ENCODE measurements around the gene CBARP. TPM values are rescaled to one million over a fixed set of nuclear protein-coding genes. Genes with fewer than 3 reads are reported as not detected.

CBARP gene
- total and polyA plus RNA-seq, 2 donors (not counting 1 experiment from before 2014, with no cell fraction given), result 0.31 to 1.5 TPM

DNA sequence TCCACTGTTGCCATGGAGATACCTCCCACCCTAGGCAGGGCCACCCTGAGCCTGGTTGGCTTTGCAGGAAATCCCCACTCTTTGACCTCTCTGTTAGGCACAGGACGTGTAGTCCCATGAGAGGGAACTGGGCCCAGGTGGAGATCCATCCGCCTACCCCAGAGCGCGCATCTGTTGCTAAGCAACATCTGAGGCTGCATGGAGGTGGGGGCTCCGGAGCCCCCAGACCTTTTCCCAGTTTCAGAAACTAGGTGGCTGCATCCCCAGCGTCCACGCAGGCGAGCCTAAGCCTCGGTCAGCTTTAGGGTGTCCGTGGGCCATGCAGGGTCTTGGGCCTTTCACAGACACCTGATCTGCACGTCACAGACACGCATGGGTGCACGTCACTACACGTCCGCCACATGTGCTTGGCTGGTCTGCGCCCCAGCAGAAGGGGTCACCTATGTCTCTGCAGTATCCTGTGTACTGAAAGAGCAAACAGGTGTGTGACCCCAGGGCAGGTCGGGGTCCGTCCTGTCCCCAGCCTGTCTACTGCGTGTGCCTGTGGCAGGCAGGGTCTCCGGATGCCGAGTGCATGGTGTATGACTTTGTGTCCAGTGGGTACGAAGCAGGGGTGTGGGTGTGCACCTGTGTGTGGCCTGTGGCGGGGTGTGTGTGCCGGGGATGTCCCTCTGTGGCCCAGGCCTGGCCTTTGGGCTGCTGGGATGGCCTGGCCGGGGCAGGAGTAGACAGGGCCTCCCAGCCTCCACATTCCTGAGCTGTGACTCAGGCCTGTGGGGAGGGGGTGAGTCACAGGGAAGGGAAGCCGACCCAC lies 27.2 kb upstream of the CBARP start:
- no peak overlapping the region for H3K4me3 ChIP-seq (replicated peaks in 1 of 4; ENCODE audit: control extremely low read depth in 1 of 4, insufficient read depth in 1 of 4, low read depth in 3 of 4, low read length in 4 of 4)
- H2AFZ ChIP-seq (ENCODE audit: low read length), result no peak overlapping the region
- H3K4me2 ChIP-seq (ENCODE audit: extremely low read depth, insufficient read depth, low read length), result peak overlapping the region; percentile 66
- DNase-seq (ENCODE audit: low read depth in 2 of 2), result peak; percentile 87 to 89
- H4K20me1 ChIP-seq (ENCODE audit: control insufficient read depth, extremely low read depth, insufficient read depth, low read length), result no peaks in the 10 kb centered on the region
- peaks cover 8% of the 10 kb centered on the region for H3K79me2 ChIP-seq (ENCODE audit: control insufficient read depth, insufficient read depth, low read length)
- H3K4me1 ChIP-seq (ENCODE audit: control insufficient read depth, extremely low read depth, insufficient read depth, low read length), result peaks cover 50% of the 10 kb centered on the region
- H3K9me3 ChIP-seq (ENCODE audit: control insufficient read depth, insufficient read depth, low read depth, low read length), result no peaks in the 10 kb centered on the region
- H3K27ac ChIP-seq (ENCODE audit: insufficient read depth, low read length), result peak overlapping the region; percentile 96
- no peaks in the 10 kb centered on the region for H3K27me3 ChIP-seq (ENCODE audit: control insufficient read depth, insufficient read depth, low read length)
- peak overlapping the region; percentile 36 for H3K9ac ChIP-seq (ENCODE audit: insufficient read depth, low read length)
- TF ChIP-seq, protein P1, sequence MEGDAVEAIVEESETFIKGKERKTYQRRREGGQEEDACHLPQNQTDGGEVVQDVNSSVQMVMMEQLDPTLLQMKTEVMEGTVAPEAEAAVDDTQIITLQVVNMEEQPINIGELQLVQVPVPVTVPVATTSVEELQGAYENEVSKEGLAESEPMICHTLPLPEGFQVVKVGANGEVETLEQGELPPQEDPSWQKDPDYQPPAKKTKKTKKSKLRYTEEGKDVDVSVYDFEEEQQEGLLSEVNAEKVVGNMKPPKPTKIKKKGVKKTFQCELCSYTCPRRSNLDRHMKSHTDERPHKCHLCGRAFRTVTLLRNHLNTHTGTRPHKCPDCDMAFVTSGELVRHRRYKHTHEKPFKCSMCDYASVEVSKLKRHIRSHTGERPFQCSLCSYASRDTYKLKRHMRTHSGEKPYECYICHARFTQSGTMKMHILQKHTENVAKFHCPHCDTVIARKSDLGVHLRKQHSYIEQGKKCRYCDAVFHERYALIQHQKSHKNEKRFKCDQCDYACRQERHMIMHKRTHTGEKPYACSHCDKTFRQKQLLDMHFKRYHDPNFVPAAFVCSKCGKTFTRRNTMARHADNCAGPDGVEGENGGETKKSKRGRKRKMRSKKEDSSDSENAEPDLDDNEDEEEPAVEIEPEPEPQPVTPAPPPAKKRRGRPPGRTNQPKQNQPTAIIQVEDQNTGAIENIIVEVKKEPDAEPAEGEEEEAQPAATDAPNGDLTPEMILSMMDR (conservative IDR thresholded peaks at IDR 0.05 in 1 of 2, IDR thresholded peaks at IDR 0.05 in 1 of 2; ENCODE audit: low read depth in 1 of 2, low read length in 2 of 2), result no peak
- no peak for TF ChIP-seq EZH2 (IDR thresholded peaks at IDR 0.05; ENCODE audit: low read length, missing control alignments)
- H3K36me3 ChIP-seq (ENCODE audit: control insufficient read depth, insufficient read depth, low read length), result no peaks in the 10 kb centered on the region

GRCh38 chr19:1263188-1263587 lies 25.4 kb upstream of the CBARP start:
- Histone ChIP-seq H3K4me1 (ENCODE audit: control insufficient read depth, extremely low read depth, insufficient read depth, low read length) (peaks cover 56% of the 10 kb centered on the region), H3K27ac (ENCODE audit: insufficient read depth, low read length) (peak overlapping the region; percentile 95)

GRCh38 chr19:1262623-1263123 lies 24.9 kb upstream of the CBARP start:
- no peaks in the 10 kb centered on the region for H4K20me1 ChIP-seq (ENCODE audit: control insufficient read depth, extremely low read depth, insufficient read depth, low read length)
- peak overlapping the region; percentile 19 for H3K4me2 ChIP-seq (ENCODE audit: extremely low read depth, insufficient read depth, low read length)
- peak overlapping the region; percentile 95 for H3K27ac ChIP-seq (ENCODE audit: insufficient read depth, low read length)
- H3K9me3 ChIP-seq (ENCODE audit: control insufficient read depth, insufficient read depth, low read depth, low read length), result no peaks in the 10 kb centered on the region
- no peak overlapping the region for H2AFZ ChIP-seq (ENCODE audit: low read length)
- TF ChIP-seq EZH2 (IDR thresholded peaks at IDR 0.05; ENCODE audit: low read length, missing control alignments), result no peak
- TF ChIP-seq, protein P1 (conservative IDR thresholded peaks at IDR 0.05 in 1 of 2, IDR thresholded peaks at IDR 0.05 in 1 of 2; ENCODE audit: low read depth in 1 of 2, low read length in 2 of 2), result no peak
- H3K4me1 ChIP-seq (ENCODE audit: control insufficient read depth, extremely low read depth, insufficient read depth, low read length), result peaks cover 57% of the 10 kb centered on the region
- peaks cover 6% of the 10 kb centered on the region for H3K36me3 ChIP-seq (ENCODE audit: control insufficient read depth, insufficient read depth, low read length)
- no peak for DNase-seq (ENCODE audit: low read depth in 2 of 2)
- peak overlapping the region; percentile 13 for H3K9ac ChIP-seq (ENCODE audit: insufficient read depth, low read length)
- H3K27me3 ChIP-seq (ENCODE audit: control insufficient read depth, insufficient read depth, low read length), result no peaks in the 10 kb centered on the region
- H3K79me2 ChIP-seq (ENCODE audit: control insufficient read depth, insufficient read depth, low read length), result peaks cover 8% of the 10 kb centered on the region
- no peak overlapping the region for H3K4me3 ChIP-seq (replicated peaks in 1 of 4; ENCODE audit: control extremely low read depth in 1 of 4, insufficient read depth in 1 of 4, low read depth in 3 of 4, low read length in 4 of 4)

More at GRCh38 chr19:1263188-1263587, 25.4 kb upstream of the CBARP start:
- peaks cover 4% of the 10 kb centered on the region for H3K79me2 ChIP-seq (ENCODE audit: control insufficient read depth, insufficient read depth, low read length)
- TF ChIP-seq, protein P1 (conservative IDR thresholded peaks at IDR 0.05 in 1 of 2, IDR thresholded peaks at IDR 0.05 in 1 of 2; ENCODE audit: low read depth in 1 of 2, low read length in 2 of 2), result no peak
- TF ChIP-seq EZH2 (IDR thresholded peaks at IDR 0.05; ENCODE audit: low read length, missing control alignments), result no peak
- no peak overlapping the region for H3K4me3 ChIP-seq (replicated peaks in 1 of 4; ENCODE audit: control extremely low read depth in 1 of 4, insufficient read depth in 1 of 4, low read depth in 3 of 4, low read length in 4 of 4)
- no peaks in the 10 kb centered on the region for H3K27me3 ChIP-seq (ENCODE audit: control insufficient read depth, insufficient read depth, low read length)
- no peak overlapping the region for H2AFZ ChIP-seq (ENCODE audit: low read length)
- H3K9me3 ChIP-seq (ENCODE audit: control insufficient read depth, insufficient read depth, low read depth, low read length), result no peaks in the 10 kb centered on the region
- no peak for DNase-seq (ENCODE audit: low read depth in 2 of 2)
- H4K20me1 ChIP-seq (ENCODE audit: control insufficient read depth, extremely low read depth, insufficient read depth, low read length), result no peaks in the 10 kb centered on the region
- no peak overlapping the region for H3K4me2 ChIP-seq (ENCODE audit: extremely low read depth, insufficient read depth, low read length)
- no peak overlapping the region for H3K9ac ChIP-seq (ENCODE audit: insufficient read depth, low read length)
- H3K36me3 ChIP-seq (ENCODE audit: control insufficient read depth, insufficient read depth, low read length), result peaks cover 3% of the 10 kb centered on the region
